MM.1S (cell line): Measurements from ENCODE around the gene KRTAP4-16.

Source experiments
- EZH2phosphoT487 ChIP-seq: fragments of 300-600 bp; sonication (generic); IDR thresholded peaks from 2 replicates; pipeline ENCODE4 v1.6.1; 2018; ENCODE audit warnings: antibody characterized with exemption, low read length
- TF ChIP-seq, protein P1 (sequence below): fragments of 300-600 bp; sonication (generic); IDR thresholded peaks from 2 replicates; pipeline ENCODE4 v1.5.1; 2016; ENCODE audit warnings: antibody characterized with exemption, low read length, mixed read lengths

- TF ChIP-seq, protein P1, sequence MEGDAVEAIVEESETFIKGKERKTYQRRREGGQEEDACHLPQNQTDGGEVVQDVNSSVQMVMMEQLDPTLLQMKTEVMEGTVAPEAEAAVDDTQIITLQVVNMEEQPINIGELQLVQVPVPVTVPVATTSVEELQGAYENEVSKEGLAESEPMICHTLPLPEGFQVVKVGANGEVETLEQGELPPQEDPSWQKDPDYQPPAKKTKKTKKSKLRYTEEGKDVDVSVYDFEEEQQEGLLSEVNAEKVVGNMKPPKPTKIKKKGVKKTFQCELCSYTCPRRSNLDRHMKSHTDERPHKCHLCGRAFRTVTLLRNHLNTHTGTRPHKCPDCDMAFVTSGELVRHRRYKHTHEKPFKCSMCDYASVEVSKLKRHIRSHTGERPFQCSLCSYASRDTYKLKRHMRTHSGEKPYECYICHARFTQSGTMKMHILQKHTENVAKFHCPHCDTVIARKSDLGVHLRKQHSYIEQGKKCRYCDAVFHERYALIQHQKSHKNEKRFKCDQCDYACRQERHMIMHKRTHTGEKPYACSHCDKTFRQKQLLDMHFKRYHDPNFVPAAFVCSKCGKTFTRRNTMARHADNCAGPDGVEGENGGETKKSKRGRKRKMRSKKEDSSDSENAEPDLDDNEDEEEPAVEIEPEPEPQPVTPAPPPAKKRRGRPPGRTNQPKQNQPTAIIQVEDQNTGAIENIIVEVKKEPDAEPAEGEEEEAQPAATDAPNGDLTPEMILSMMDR = no peak
- no peak for TF ChIP-seq EZH2phosphoT487
These were observed 25.2 kb downstream of the KRTAP4-16 start for GRCh38 chr17:41076788-41077187.
